Measurements from ENCODE around the gene RNF130. TPM values are rescaled to one million over a fixed set of nuclear protein-coding genes. Genes with fewer than 3 reads are reported as not detected.
"Not testable (repeated sequence)": the region's sequence is repeated elsewhere in the genome, so short reads cannot be mapped to it uniquely, and the experiment has no call there.

Gene RNF130
- total RNA-seq, 1 donor from 2014 or later: 52.1 TPM

DNA sequence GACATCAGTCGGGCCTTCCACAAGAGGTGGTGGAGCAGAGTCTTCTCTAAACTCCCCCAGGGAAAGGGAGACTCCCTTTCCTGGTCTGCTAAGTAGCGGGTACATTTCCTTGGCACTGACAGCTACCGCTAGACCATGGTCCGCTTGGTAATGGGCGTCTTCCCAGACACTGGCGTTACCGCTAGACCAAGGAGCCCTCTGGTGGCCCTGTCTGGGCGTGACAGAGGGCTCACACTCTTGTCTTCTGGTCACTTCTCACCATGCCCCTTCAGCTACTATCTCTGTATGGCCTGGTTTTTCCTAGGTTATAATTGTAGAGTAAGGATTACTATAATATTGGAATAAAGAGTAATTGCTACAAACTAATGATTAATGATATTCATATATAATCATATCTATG, 81.0 kb downstream of the RNF130 start:
- TF ChIP-seq, protein P1, sequence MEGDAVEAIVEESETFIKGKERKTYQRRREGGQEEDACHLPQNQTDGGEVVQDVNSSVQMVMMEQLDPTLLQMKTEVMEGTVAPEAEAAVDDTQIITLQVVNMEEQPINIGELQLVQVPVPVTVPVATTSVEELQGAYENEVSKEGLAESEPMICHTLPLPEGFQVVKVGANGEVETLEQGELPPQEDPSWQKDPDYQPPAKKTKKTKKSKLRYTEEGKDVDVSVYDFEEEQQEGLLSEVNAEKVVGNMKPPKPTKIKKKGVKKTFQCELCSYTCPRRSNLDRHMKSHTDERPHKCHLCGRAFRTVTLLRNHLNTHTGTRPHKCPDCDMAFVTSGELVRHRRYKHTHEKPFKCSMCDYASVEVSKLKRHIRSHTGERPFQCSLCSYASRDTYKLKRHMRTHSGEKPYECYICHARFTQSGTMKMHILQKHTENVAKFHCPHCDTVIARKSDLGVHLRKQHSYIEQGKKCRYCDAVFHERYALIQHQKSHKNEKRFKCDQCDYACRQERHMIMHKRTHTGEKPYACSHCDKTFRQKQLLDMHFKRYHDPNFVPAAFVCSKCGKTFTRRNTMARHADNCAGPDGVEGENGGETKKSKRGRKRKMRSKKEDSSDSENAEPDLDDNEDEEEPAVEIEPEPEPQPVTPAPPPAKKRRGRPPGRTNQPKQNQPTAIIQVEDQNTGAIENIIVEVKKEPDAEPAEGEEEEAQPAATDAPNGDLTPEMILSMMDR (conservative IDR thresholded peaks at IDR 0.05): peak; percentile 19
- peaks cover 15% of the 10 kb centered on the region for H3K36me3 Mint-ChIP-seq
- not testable (repeated sequence) for H3K4me1 Mint-ChIP-seq (ENCODE audit: unreplicated experiment); H3K9me3 Mint-ChIP-seq; DNase-seq (ENCODE audit: extremely low spot score, unreplicated experiment); H3K27ac Mint-ChIP-seq; H3K4me3 Mint-ChIP-seq; H3K27me3 Mint-ChIP-seq

DNA sequence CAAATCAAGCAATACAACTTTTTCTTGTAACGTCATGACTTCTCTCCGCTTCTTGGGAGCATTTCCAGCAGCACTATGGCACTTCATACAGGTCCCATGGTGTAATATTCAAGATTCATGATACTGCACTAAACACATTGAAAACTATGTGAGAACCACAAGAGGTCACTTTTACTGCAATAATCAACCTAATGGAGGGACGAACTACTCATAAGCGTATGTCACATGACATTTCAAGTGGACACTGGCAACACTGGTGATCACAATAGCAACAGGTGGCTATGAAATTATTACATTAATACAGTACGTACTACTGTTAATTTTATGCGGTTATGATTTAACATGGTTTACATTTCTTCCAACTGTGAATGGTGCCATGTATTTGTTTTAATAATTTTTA, 85.2 kb downstream of the RNF130 start:
- no peak overlapping the region for H3K27ac Mint-ChIP-seq
- peaks cover 8% of the 10 kb centered on the region for H3K36me3 Mint-ChIP-seq
- H3K27me3 Mint-ChIP-seq: no peaks in the 10 kb centered on the region
- no peak for DNase-seq (ENCODE audit: extremely low spot score, unreplicated experiment)
- H3K9me3 Mint-ChIP-seq: no peaks in the 10 kb centered on the region
- H3K4me1 Mint-ChIP-seq (ENCODE audit: unreplicated experiment): no peaks in the 10 kb centered on the region
- H3K4me3 Mint-ChIP-seq: no peak overlapping the region
- TF ChIP-seq, protein P1 (conservative IDR thresholded peaks at IDR 0.05): no peak

DNA sequence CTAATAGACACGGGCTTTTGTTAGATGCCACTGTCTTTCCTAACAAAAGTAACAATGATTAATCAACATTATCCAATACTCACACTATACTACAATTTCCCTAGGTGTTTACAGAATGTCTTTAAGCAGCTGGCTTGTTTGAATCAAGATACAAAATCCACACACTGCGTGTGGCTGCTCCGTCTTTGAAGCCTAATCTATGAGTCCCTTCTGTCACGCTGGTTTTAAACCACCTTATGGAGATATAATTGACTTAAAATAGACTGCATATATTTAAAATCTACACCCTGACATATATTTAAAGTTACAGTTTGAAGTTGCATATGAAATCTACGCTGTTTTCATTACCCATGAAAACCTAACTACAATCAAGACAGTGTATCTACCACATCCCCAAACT, 89.9 kb downstream of the RNF130 start:
- no peaks in the 10 kb centered on the region for H3K4me1 Mint-ChIP-seq (ENCODE audit: unreplicated experiment)
- TF ChIP-seq, protein P1 (conservative IDR thresholded peaks at IDR 0.05): no peak
- H3K4me3 Mint-ChIP-seq: no peak overlapping the region
- no peak for DNase-seq (ENCODE audit: extremely low spot score, unreplicated experiment)
- peaks cover 10% of the 10 kb centered on the region for H3K36me3 Mint-ChIP-seq
- no peak overlapping the region for H3K27ac Mint-ChIP-seq
- H3K27me3 Mint-ChIP-seq: no peaks in the 10 kb centered on the region
- H3K9me3 Mint-ChIP-seq: no peaks in the 10 kb centered on the region

DNA sequence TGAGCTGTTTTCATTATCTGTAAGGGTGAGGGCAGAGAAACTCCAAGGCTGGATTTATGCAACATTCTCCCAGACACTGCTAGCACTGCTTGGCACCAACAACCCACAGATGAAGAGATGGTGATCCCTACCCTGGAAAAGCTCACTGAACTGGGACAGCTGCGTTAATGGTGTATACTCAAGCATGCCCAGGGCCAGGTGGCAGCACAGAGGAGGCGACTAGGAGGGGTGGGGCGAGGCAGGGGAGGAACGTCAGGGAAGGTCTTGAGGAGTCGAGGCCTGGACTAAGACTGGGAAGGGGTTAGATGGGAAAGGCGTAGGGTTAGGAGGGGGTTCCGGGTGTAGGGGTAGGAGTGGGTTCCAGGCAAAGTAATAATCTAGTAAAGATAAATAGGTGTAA, 90.8 kb downstream of the RNF130 start:
- Mint-ChIP-seq H3K36me3 (peaks cover 10% of the 10 kb centered on the region), H3K27me3 (no peaks in the 10 kb centered on the region)

DNA sequence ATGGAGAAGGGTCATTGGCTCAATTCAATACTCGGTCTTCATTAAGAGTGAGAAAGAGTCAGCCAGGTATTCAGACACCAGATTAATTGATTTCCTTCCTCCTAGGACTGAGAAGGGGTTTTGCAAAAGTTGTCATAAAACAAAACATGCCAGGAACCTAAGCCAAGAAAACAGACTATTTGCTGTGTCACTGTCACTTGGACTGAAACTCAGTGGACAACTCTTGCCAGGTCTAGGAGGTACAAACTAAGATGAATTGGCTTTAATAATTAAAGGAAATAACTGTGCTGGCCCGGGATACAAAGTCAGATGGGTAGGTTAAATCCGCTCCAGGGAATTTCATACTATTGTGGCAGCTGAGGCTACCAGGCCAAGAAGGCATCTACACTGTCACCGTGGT, 92.8 kb downstream of the RNF130 start:
- TF ChIP-seq, protein P1 (conservative IDR thresholded peaks at IDR 0.05): no peak
- no peak for DNase-seq (ENCODE audit: extremely low spot score, unreplicated experiment)
- H3K27ac Mint-ChIP-seq: no peak overlapping the region
- H3K4me3 Mint-ChIP-seq: no peak overlapping the region
- no peaks in the 10 kb centered on the region for H3K27me3 Mint-ChIP-seq
- H3K4me1 Mint-ChIP-seq (ENCODE audit: unreplicated experiment): no peaks in the 10 kb centered on the region
- H3K36me3 Mint-ChIP-seq: peaks cover 22% of the 10 kb centered on the region
- H3K9me3 Mint-ChIP-seq: no peaks in the 10 kb centered on the region

More for the DNA sequence above, 90.8 kb downstream of the RNF130 start:
- H3K27ac Mint-ChIP-seq: no peak overlapping the region
- no peak overlapping the region for H3K4me3 Mint-ChIP-seq
- DNase-seq (ENCODE audit: extremely low spot score, unreplicated experiment): no peak
- TF ChIP-seq, protein P1 (conservative IDR thresholded peaks at IDR 0.05): no peak
- H3K4me1 Mint-ChIP-seq (ENCODE audit: unreplicated experiment): no peaks in the 10 kb centered on the region
- H3K9me3 Mint-ChIP-seq: no peaks in the 10 kb centered on the region

DNA sequence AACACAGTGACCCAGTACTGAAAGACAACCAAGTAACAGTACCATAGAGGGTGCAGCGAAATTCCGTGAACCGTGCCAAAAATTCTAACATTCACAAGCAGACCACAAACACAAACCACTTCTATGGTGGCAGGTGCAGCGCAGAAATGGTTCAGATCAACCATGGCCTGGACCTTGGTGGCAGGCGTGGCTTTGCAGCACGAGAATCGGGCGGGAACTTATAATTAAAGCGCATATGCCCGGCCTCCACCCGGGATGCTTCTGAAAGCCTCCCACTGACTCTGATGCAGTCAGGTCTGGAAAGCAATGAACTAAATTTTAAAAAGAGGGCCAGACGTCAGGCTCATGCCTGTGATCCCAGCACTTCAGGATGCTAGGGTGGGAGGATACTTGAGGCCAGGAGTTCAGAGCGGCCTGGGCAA, 95.8 kb downstream of the RNF130 start:
- Mint-ChIP-seq H3K27ac (no peak overlapping the region), H3K36me3 (peaks cover 27% of the 10 kb centered on the region), H3K9me3 (no peaks in the 10 kb centered on the region)

More for the DNA sequence above, 95.8 kb downstream of the RNF130 start:
- TF ChIP-seq, protein P1 (conservative IDR thresholded peaks at IDR 0.05): no peak
- H3K4me3 Mint-ChIP-seq: no peak overlapping the region
- no peaks in the 10 kb centered on the region for H3K27me3 Mint-ChIP-seq
- no peaks in the 10 kb centered on the region for H3K4me1 Mint-ChIP-seq (ENCODE audit: unreplicated experiment)
- no peak for DNase-seq (ENCODE audit: extremely low spot score, unreplicated experiment)
